ENCODE measurements around the gene MINDY4. TPM values are rescaled to one million over a fixed set of nuclear protein-coding genes. Genes with fewer than 3 reads are reported as not detected.

The MINDY4 gene
- total RNA-seq, 1 donor from 2014 or later, result 4.1 TPM

GRCh38 chr7:30765408-30765807, 5.8 kb upstream of the MINDY4 start:
- Histone ChIP-seq H3K27me3 (ENCODE audit: insufficient read depth, low read length) (peaks cover 6% of the 10 kb centered on the region), H4K20me1 (ENCODE audit: insufficient read depth, low read length) (no peaks in the 10 kb centered on the region), H3K79me2 (ENCODE audit: insufficient read depth, low read length) (no peaks in the 10 kb centered on the region), H3K27ac (ENCODE audit: low read depth, low read length) (no peak overlapping the region), H3K9ac (ENCODE audit: low read length) (no peak overlapping the region), H3K36me3 (ENCODE audit: insufficient read depth, low read length) (no peaks in the 10 kb centered on the region), H3K4me2 (ENCODE audit: low read length) (no peak overlapping the region), H2AFZ (ENCODE audit: low read depth, low read length) (no peak overlapping the region), H3K4me3 (ENCODE audit: insufficient read depth, low read depth, low read length) (no peak overlapping the region), H3K4me1 (ENCODE audit: insufficient read depth, low read length) (no peaks in the 10 kb centered on the region), H3K9me3 (ENCODE audit: insufficient read depth, low read depth, low read length) (no peaks in the 10 kb centered on the region)
- H3K4me3 Mint-ChIP-seq (ENCODE audit: unreplicated experiment), result no peak overlapping the region
- H3K36me3 Mint-ChIP-seq (ENCODE audit: low read depth, unreplicated experiment), result no peaks in the 10 kb centered on the region
- H3K9me3 Mint-ChIP-seq (ENCODE audit: unreplicated experiment), result peaks cover 8% of the 10 kb centered on the region
- DNase-seq (ENCODE audit: low read depth) (no peak), FAIRE-seq (no peak)
- peaks cover 4% of the 10 kb centered on the region for H3K4me1 Mint-ChIP-seq (ENCODE audit: low read depth, unreplicated experiment)
- H3K27me3 Mint-ChIP-seq (ENCODE audit: low read depth, unreplicated experiment), result peaks cover 19% of the 10 kb centered on the region
- no peak for TF ChIP-seq CTCF (IDR thresholded peaks at IDR 0.05; ENCODE audit: insufficient read depth, low read depth, low read length)
- H3K27ac Mint-ChIP-seq (ENCODE audit: unreplicated experiment), result no peak overlapping the region

GRCh38 chr7:30770845-30771173, 408 bp upstream of the MINDY4 start:
- Histone ChIP-seq H3K4me1 (ENCODE audit: insufficient read depth, low read length) (peaks cover 8% of the 10 kb centered on the region), H3K4me2 (ENCODE audit: low read length) (peak overlapping the region; percentile 94), H3K79me2 (ENCODE audit: insufficient read depth, low read length) (no peaks in the 10 kb centered on the region), H3K27ac (ENCODE audit: low read depth, low read length) (no peak overlapping the region), H3K36me3 (ENCODE audit: insufficient read depth, low read length) (no peaks in the 10 kb centered on the region), H4K20me1 (ENCODE audit: insufficient read depth, low read length) (peaks cover 16% of the 10 kb centered on the region), H3K27me3 (ENCODE audit: insufficient read depth, low read length) (no peaks in the 10 kb centered on the region), H2AFZ (ENCODE audit: low read depth, low read length) (peak overlapping the region; percentile 95), H3K9ac (ENCODE audit: low read length) (peak overlapping the region; percentile 87), H3K9me3 (ENCODE audit: insufficient read depth, low read depth, low read length) (no peaks in the 10 kb centered on the region), H3K4me3 (ENCODE audit: insufficient read depth, low read depth, low read length) (peak overlapping the region; percentile 85)
- DNase-seq (ENCODE audit: low read depth) (no peak), FAIRE-seq (no peak)
- no peak for TF ChIP-seq EZH2 (IDR thresholded peaks at IDR 0.05; ENCODE audit: insufficient read depth, low read length)
- no peak for TF ChIP-seq CTCF (IDR thresholded peaks at IDR 0.05; ENCODE audit: insufficient read depth, low read depth, low read length)
- H3K9me3 Mint-ChIP-seq (ENCODE audit: unreplicated experiment), result peaks cover 2% of the 10 kb centered on the region
- peaks cover 4% of the 10 kb centered on the region for H3K4me1 Mint-ChIP-seq (ENCODE audit: low read depth, unreplicated experiment)
- peaks cover 1% of the 10 kb centered on the region for H3K27me3 Mint-ChIP-seq (ENCODE audit: low read depth, unreplicated experiment)
- no peak overlapping the region for H3K27ac Mint-ChIP-seq (ENCODE audit: unreplicated experiment)
- H3K36me3 Mint-ChIP-seq (ENCODE audit: low read depth, unreplicated experiment), result no peaks in the 10 kb centered on the region
- peak overlapping the region; percentile 76 for H3K4me3 Mint-ChIP-seq (ENCODE audit: unreplicated experiment)

- FAIRE-seq (peak; percentile 50), DNase-seq (ENCODE audit: low read depth) (no peak)
- peaks cover 8% of the 10 kb centered on the region for H3K4me1 ChIP-seq (ENCODE audit: insufficient read depth, low read length)
- peaks cover 24% of the 10 kb centered on the region for H4K20me1 ChIP-seq (ENCODE audit: insufficient read depth, low read length)
- peak overlapping the region; percentile 94 for H3K4me2 ChIP-seq (ENCODE audit: low read length)
- H2AFZ ChIP-seq (ENCODE audit: low read depth, low read length), result peak overlapping the region; percentile 95
- Mint-ChIP-seq H3K4me1 (ENCODE audit: low read depth, unreplicated experiment) (peaks cover 4% of the 10 kb centered on the region), H3K9me3 (ENCODE audit: unreplicated experiment) (no peaks in the 10 kb centered on the region), H3K27ac (ENCODE audit: unreplicated experiment) (peak overlapping the region; percentile 6), H3K4me3 (ENCODE audit: unreplicated experiment) (peak overlapping the region; percentile 86), H3K27me3 (ENCODE audit: low read depth, unreplicated experiment) (peaks cover 1% of the 10 kb centered on the region), H3K36me3 (ENCODE audit: low read depth, unreplicated experiment) (no peaks in the 10 kb centered on the region)
- no peaks in the 10 kb centered on the region for H3K9me3 ChIP-seq (ENCODE audit: insufficient read depth, low read depth, low read length)
- peak overlapping the region; percentile 87 for H3K9ac ChIP-seq (ENCODE audit: low read length)
- H3K27me3 ChIP-seq (ENCODE audit: insufficient read depth, low read length), result no peaks in the 10 kb centered on the region
- TF ChIP-seq EZH2 (IDR thresholded peaks at IDR 0.05; ENCODE audit: insufficient read depth, low read length), result no peak
- no peak for TF ChIP-seq CTCF (IDR thresholded peaks at IDR 0.05; ENCODE audit: insufficient read depth, low read depth, low read length)
- peak overlapping the region; percentile 85 for H3K4me3 ChIP-seq (ENCODE audit: insufficient read depth, low read depth, low read length)
- peak overlapping the region; percentile 65 for H3K27ac ChIP-seq (ENCODE audit: low read depth, low read length)
- no peaks in the 10 kb centered on the region for H3K79me2 ChIP-seq (ENCODE audit: insufficient read depth, low read length)
- H3K36me3 ChIP-seq (ENCODE audit: insufficient read depth, low read length), result no peaks in the 10 kb centered on the region
These were observed 736 bp downstream of the MINDY4 start for GRCh38 chr7:30771880-30772425.
